PFSK-1 (cell line): Measurements from ENCODE around the gene EPB42.

Experiments used
- FOXP2 ChIP-seq: optimal IDR thresholded peaks from 2 replicates; pipeline ENCODE3; 2011; ENCODE audit warnings: borderline replicate concordance, control low read depth, inconsistent platforms; ENCODE audit not compliant: insufficient read depth; ENCODE audit errors: extremely low read length, extremely low read depth
- POLR2AphosphoS5 ChIP-seq: IDR thresholded peaks from 2 replicates; pipeline ENCODE4 v1.6.1; 2012; ENCODE audit warnings: low read depth, mild to moderate bottlenecking, control low read depth, low read length, moderate library complexity
- SIN3A ChIP-seq: IDR thresholded peaks from 2 replicates; pipeline ENCODE4 v1.6.1; 2012; ENCODE audit warnings: mild to moderate bottlenecking, low read length, moderate library complexity, borderline replicate concordance; ENCODE audit not compliant: insufficient read depth
- TAF1 ChIP-seq: IDR thresholded peaks from 2 replicates; pipeline ENCODE4 v1.6.1; 2012; ENCODE audit warnings: low read length, control low read depth, borderline replicate concordance; ENCODE audit not compliant: insufficient read depth
- TF ChIP-seq, protein P1 (sequence below), 2 experiments: IDR thresholded peaks; 2 replicates each; pipeline versions ENCODE4 v1.6.1 to v1.8.0; 2011 to 2012; ENCODE audit warnings: low read depth in 2 of 2, low read length in 2 of 2, control low read depth in 1 of 2, inconsistent platforms in 1 of 2, mild to moderate bottlenecking in 1 of 2, moderate library complexity in 1 of 2; ENCODE audit not compliant: insufficient read depth in 1 of 2

The EPB42 gene

DNA sequence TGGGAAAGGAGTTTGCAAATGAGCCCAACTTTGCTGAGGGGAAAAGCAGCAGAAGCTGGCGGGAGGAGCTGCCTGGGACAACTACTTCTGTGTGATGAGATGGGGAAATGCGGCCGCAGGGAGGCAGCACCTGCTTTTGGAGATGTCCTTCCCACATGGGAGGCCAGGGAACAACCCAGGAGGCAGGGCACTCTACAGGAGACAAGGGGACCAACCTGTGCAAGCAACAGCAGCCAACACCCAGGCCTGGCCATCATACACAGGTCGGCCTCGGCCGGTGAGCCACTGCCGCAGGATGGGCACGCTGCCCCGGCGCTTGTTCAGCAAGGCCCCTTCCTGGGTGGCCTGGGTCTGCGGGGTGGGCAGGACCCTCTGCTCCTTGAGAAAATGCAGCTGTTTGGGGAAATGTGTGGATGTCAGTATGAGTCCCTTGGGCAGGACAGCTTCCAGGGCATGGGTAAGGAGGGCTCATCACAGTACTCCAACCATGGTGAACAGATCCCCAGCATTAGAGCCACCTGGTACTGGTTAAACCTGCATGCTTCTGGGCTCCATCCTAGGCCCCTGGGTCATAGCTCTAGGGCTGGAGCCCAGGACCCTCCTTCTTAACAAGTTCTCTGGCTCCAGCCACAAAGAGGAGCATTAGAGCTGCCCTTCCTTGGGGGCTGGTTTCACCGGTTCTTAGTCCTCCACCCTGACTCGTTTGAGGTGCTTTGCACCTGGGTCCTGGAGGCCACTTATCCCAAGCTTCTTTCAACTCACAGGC lies 11.6 kb downstream of the EPB42 start:
- TF ChIP-seq FOXP2 = no peak
- no peak for TF ChIP-seq POLR2AphosphoS5
- no peak for TF ChIP-seq TAF1
- TF ChIP-seq, protein P1, sequence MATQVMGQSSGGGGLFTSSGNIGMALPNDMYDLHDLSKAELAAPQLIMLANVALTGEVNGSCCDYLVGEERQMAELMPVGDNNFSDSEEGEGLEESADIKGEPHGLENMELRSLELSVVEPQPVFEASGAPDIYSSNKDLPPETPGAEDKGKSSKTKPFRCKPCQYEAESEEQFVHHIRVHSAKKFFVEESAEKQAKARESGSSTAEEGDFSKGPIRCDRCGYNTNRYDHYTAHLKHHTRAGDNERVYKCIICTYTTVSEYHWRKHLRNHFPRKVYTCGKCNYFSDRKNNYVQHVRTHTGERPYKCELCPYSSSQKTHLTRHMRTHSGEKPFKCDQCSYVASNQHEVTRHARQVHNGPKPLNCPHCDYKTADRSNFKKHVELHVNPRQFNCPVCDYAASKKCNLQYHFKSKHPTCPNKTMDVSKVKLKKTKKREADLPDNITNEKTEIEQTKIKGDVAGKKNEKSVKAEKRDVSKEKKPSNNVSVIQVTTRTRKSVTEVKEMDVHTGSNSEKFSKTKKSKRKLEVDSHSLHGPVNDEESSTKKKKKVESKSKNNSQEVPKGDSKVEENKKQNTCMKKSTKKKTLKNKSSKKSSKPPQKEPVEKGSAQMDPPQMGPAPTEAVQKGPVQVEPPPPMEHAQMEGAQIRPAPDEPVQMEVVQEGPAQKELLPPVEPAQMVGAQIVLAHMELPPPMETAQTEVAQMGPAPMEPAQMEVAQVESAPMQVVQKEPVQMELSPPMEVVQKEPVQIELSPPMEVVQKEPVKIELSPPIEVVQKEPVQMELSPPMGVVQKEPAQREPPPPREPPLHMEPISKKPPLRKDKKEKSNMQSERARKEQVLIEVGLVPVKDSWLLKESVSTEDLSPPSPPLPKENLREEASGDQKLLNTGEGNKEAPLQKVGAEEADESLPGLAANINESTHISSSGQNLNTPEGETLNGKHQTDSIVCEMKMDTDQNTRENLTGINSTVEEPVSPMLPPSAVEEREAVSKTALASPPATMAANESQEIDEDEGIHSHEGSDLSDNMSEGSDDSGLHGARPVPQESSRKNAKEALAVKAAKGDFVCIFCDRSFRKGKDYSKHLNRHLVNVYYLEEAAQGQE (IDR thresholded peaks at IDR 0.05; ENCODE audit: insufficient read depth in 1 of 2, low read depth in 2 of 2, low read length in 2 of 2) = no peak
- TF ChIP-seq SIN3A = no peak

DNA sequence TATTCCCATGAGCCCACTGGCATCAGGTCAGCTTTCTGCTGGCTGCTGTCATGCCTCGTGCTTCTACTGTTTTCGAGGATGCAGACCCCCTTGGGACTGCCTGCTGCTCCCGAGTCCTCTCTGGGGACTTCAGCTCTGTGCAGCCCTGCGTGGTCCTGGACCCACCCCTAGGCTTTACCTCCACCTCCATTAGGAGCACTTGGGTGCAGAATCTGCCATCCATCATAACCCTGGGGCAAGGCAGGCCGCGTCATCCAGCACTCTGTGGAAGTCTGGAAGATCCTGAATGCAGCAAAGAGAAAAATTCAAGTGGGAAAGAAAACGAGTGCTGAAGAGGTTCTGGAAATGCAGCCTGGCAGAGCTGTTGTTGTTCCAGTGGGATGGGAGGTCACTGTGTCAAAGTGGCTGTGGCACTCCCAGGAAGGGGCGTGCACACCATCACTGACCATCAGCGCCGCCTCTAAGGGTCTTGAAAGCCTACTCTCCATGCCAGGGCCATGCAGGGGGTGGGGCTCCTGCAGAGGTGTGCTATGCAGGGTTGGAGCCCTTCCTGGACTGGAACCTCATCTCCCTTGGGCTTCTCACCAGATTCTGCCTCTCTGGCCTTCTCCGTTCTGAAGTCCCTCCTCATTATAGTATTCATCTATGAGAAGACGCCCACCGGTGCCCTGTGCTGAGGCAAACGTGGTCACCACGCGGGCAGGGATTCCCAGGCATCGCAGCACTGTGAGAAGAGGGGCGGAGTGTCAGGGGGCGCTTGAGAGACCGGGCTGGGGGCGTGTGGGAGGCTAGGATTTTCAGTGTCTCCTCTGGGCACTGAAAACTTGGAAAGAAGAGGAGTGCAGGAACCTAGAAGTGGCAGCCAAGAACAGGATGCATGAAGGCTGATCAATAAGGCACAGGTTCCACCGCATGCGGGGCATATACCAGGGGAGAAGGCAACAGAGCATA lies 12.5 kb downstream of the EPB42 start:
- TF ChIP-seq SIN3A = no peak
- no peak for TF ChIP-seq FOXP2

DNA sequence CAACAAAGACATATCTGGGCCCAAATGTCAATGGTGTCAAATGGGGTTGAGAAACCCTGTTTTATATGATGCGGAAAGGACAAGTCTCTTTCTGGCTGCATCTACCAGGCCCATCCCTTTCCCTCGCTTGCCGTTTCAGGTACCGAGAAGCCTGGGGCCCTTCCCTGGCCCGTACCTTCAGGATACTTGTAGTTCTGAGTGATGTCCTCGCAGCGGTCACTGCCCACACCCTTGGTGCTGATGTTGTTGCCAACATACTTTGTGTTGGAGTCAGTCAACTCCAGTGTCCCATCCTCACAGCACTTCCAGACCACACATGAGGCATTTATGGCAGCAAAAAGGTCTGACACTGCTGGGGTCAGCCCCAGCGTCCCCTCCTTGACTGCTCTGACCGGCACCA lies 13.8 kb downstream of the EPB42 start:
- TF ChIP-seq POLR2AphosphoS5 (no peak), TAF1 (no peak), FOXP2 (no peak), SIN3A (no peak)
- TF ChIP-seq, protein P1 (IDR thresholded peaks at IDR 0.05; ENCODE audit: insufficient read depth in 1 of 2, low read depth in 2 of 2, low read length in 2 of 2) = no peak

DNA sequence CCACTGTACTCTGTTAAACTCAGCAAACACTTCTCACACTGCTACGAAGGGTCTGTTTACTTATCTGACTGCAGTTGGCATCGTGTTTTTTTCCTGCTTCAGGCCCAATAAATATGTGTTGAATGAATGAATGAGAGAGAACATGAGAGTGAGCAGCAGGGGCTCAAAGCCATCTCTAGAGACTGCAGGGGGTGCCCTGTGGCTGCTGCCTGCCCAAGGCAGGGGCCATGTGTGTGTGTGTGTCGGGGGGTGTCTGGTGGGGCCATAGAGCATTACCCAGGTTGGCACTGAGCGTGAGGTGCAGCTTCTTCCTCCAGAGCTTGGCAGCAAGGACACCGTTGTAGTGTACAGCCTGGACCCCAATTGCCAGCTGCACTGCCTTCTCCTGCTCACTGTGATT lies 14.8 kb downstream of the EPB42 start:
- TF ChIP-seq POLR2AphosphoS5 = no peak

DNA sequence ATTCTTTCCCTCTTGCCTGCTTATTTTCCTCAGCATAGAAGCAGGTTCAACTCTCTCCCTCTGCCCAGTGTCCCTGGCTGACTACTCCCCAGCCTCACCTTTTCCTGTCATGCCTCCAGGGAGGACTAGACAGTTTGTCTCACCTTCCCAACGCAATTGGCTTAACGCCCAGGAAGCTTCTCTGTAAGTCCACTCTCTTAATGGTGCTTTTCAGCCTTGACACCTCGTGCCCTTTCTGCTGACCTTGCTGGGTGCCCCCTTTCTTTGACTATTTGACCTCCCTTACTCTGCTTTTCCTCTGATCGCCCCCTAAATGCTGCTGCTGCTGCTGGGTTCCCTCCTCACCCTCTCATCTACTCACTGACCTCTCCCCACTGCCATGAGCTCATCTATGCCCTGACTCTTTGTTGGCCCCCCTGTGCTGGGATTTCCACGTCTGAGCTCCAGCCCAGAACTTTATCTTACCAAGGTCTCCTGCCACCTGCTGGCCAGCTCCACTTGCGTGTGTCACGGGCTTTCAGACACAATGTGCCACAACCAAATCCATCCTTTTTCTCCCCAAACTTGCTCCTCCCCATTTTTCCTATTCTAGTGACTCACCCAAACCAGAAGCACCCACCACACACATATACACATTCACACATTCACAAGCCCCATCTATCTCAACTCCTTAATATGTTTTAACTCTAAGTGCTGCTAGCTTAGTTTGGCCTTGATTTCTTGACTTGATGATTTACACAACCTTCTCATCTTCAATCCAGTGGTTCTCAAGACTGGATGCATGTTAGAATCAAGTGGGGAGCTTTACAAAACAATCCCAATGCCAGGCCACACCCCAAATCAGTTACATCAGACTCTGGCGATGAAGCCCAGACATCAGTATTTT lies 16.6 kb downstream of the EPB42 start:
- TF ChIP-seq, protein P1 (IDR thresholded peaks at IDR 0.05; ENCODE audit: insufficient read depth in 1 of 2, low read depth in 2 of 2, low read length in 2 of 2) = no peak
- TF ChIP-seq TAF1 = no peak
- no peak for TF ChIP-seq FOXP2
- TF ChIP-seq POLR2AphosphoS5 = no peak
- TF ChIP-seq SIN3A = no peak
